Measurements from ENCODE around the gene SFT2D3. TPM values are rescaled to one million over a fixed set of nuclear protein-coding genes. Genes with fewer than 3 reads are reported as not detected.

Gene SFT2D3
- total and polyA plus RNA-seq, 9 of the 15 experiments (the other 6 are each of a cell fraction or from before 2014, with no cell fraction given) = 7.5 to 9.9 (median 8.9) TPM; not detected in 2

- Histone ChIP-seq H3K9me3 (replicated peaks; ENCODE audit: control insufficient read depth, insufficient read depth, low read depth, low read length) (no peaks in the 10 kb centered on the region), H3K79me2 (ENCODE audit: control insufficient read depth, insufficient read depth, low read length) (no peaks in the 10 kb centered on the region), H3K9me1 (ENCODE audit: control insufficient read depth, insufficient read depth, low read length) (no peaks in the 10 kb centered on the region), H3K4me2 (ENCODE audit: insufficient read depth, low read length) (no peak overlapping the region), H3K9ac (ENCODE audit: insufficient read depth in 1 of 2, low read depth in 2 of 2, low read length in 2 of 2) (no peak overlapping the region), H3K27ac (ENCODE audit: extremely low read depth, low read depth, low read length) (no peak overlapping the region), H4K20me1 (replicated peaks; ENCODE audit: control insufficient read depth, insufficient read depth, low read length) (no peaks in the 10 kb centered on the region), H3K4me1 (replicated peaks in 1 of 2; ENCODE audit: control insufficient read depth in 2 of 2, insufficient read depth in 2 of 2, low read length in 2 of 2) (no peaks in the 10 kb centered on the region), H3K27me3 (ENCODE audit: control insufficient read depth in 2 of 2, insufficient read depth in 2 of 2, low read length in 2 of 2) (no peaks in the 10 kb centered on the region), H3K4me3 (no peak overlapping the region), H3K36me3 (ENCODE audit: control insufficient read depth, insufficient read depth, low read length) (peaks cover 79% of the 10 kb centered on the region), H2AFZ (ENCODE audit: low read depth, low read length) (no peak overlapping the region)
- DNase-seq (ENCODE audit: extremely low read depth in 1 of 4, low spot score in 3 of 4) (no peak), ATAC-seq (no peak), FAIRE-seq (no peak)
- in situ Hi-C loops (cut with MboI) = no loop called here
- intact Hi-C loops (cut with micrococcal nuclease) = no loop called here
- BruUV-seq (replicated peaks) = no TSS peak
- ChIA-PET CTCF (ENCODE audit: low intra/inter-chr PET ratio) (no interaction called here), POLR2A (interaction anchor here (0.7 kb wide), 1 partner anchor 10 kb away, joined by 3 read pairs; no protein-coding TSS in a partner anchor)
- WGBS (ENCODE audit: insufficient coverage, low coverage, missing lambda C conversion rate) = 81% methylated on average over 2 of the region's 2 CpGs
- TF ChIP-seq SETDB1 (IDR thresholded peaks at IDR 0.05; ENCODE audit: low read length) (no peak), ZBTB43 (CRISPR knock-in tag; IDR thresholded peaks at IDR 0.05) (no peak)
These were observed 20.7 kb downstream of the SFT2D3 start for GRCh38 chr2:127721978-127722355.

GRCh38 chr2:127722807-127723206 is 21.5 kb downstream of the SFT2D3 start:
- TF ChIP-seq CTCF (IDR thresholded peaks at IDR 0.05 in 2 of 3, conservative IDR thresholded peaks at IDR 0.05 in 1 of 3; ENCODE audit: insufficient read depth in 2 of 3, low read depth in 1 of 3, low read length in 3 of 3) = no peak
- Histone ChIP-seq H3K4me1 (replicated peaks in 1 of 2; ENCODE audit: control insufficient read depth in 2 of 2, insufficient read depth in 2 of 2, low read length in 2 of 2) (no peaks in the 10 kb centered on the region), H3K9ac (ENCODE audit: insufficient read depth in 1 of 2, low read depth in 2 of 2, low read length in 2 of 2) (no peak overlapping the region), H3K9me1 (ENCODE audit: control insufficient read depth, insufficient read depth, low read length) (no peaks in the 10 kb centered on the region), H3K36me3 (ENCODE audit: control insufficient read depth, insufficient read depth, low read length) (peaks cover 82% of the 10 kb centered on the region), H3K79me2 (ENCODE audit: control insufficient read depth, insufficient read depth, low read length) (no peaks in the 10 kb centered on the region), H4K20me1 (replicated peaks; ENCODE audit: control insufficient read depth, insufficient read depth, low read length) (no peaks in the 10 kb centered on the region), H2AFZ (ENCODE audit: low read depth, low read length) (no peak overlapping the region), H3K4me2 (ENCODE audit: insufficient read depth, low read length) (no peak overlapping the region), H3K27ac (ENCODE audit: extremely low read depth, low read depth, low read length) (no peak overlapping the region), H3K27me3 (ENCODE audit: control insufficient read depth in 2 of 2, insufficient read depth in 2 of 2, low read length in 2 of 2) (no peaks in the 10 kb centered on the region), H3K9me3 (replicated peaks; ENCODE audit: control insufficient read depth, insufficient read depth, low read depth, low read length) (no peaks in the 10 kb centered on the region), H3K4me3 (no peak overlapping the region)
- DNase-seq (ENCODE audit: extremely low read depth in 1 of 4, low spot score in 3 of 4) (no peak), FAIRE-seq (no peak), ATAC-seq (no peak)
- in situ Hi-C loops (cut with MboI) (no loop called here), intact Hi-C loops (cut with micrococcal nuclease) (no loop called here)
- ChIA-PET CTCF (ENCODE audit: low intra/inter-chr PET ratio) (no interaction called here), POLR2A (no interaction called here)
- WGBS (ENCODE audit: insufficient coverage, low coverage, missing lambda C conversion rate) = 97% methylated on average over 3 of the region's 3 CpGs
- no TSS peak for BruUV-seq (replicated peaks)

Data from K562 (cell line).